Right lobe of liver (tissue), 6 donors: ENCODE results near the gene ATE1. TPM values are rescaled to one million over a fixed set of nuclear protein-coding genes. Genes with fewer than 3 reads are reported as not detected.

Source experiments
- ATAC-seq, 4 donors: fragments of 200-7000 bp; cut with Tn5 transposase; one replicate each; pipeline ENCODE4 v1.9.1; 2020; ENCODE audit warnings: mild to moderate bottlenecking in 4 of 4, moderate library complexity in 4 of 4
- DNase-seq, 3 donors: peaks; one replicate each; pipeline ENCODE4 v3.0.0-alpha.2; 2020
- H3K27ac ChIP-seq, 3 donors: fragments of 200-600 bp; one replicate each; pipeline ENCODE4 v1.8.0; 2022
- H3K27me3 ChIP-seq, 2 donors: fragments of 200-600 bp; one replicate each; pipeline ENCODE4 v1.8.0; 2022
- H3K36me3 ChIP-seq, 4 donors: fragments of 200-600 bp; sonication (generic) in 1 of 4; one replicate each; pipeline versions ENCODE4 v1.5.1 to v1.8.0; 2017 to 2022; ENCODE audit warnings: control low read depth in 1 of 4
- H3K4me1 ChIP-seq, 4 donors: fragments of 200-600 bp; sonication (generic) in 1 of 4; one replicate each; pipeline versions ENCODE4 v1.5.1 to v1.8.0; 2017 to 2022; ENCODE audit warnings: control low read depth in 1 of 4
- H3K4me3 ChIP-seq, 3 donors: fragments of 200-600 bp; one replicate each; pipeline ENCODE4 v1.8.0; 2022
- H3K9me3 ChIP-seq, 4 donors: fragments of 200-600 bp; sonication (generic) in 1 of 4; one replicate each; pipeline versions ENCODE4 v1.5.1 to v1.8.0; 2017 to 2022; ENCODE audit warnings: control low read depth in 1 of 4
- POLR2A ChIP-seq: fragments of 450-650 bp; IDR thresholded peaks from one replicate; pipeline ENCODE4 v1.6.1; 2017; ENCODE audit warnings: antibody characterized with exemption, mild to moderate bottlenecking
- WGBS: methylation state at CpG from one replicate; pipeline ENCODE4 v1.1.6; 2018; ENCODE audit warnings: low coverage, low lambda C conversion rate; ENCODE audit not compliant: insufficient coverage; ENCODE audit errors: missing lambda C conversion rate; 5-methylcytosine and 5-hydroxymethylcytosine counted together
- intact Hi-C, 2 donors: fragments of 100-400 bp; cut with DNase I; formaldehyde crosslinking; loops; one replicate each; pipeline versions ENCODE4 v1.11.2 to v1.14.1; 2022
- total RNA-seq, 6 experiments: library from RNA; depleted of rRNA in 2 of 6; stranded (reverse); fragments of >200 nt in 2 of 6; fragmentation: NEBNext Ultra II Directional in 3 of 6; extraction: Animal tissue kit (Norgen Biotek cat#: 25700) in 3 of 6; gene quantifications; one replicate each; pipeline versions ENCODE4 v1.1.0 to v1.2.4, GENCODE V29; 2016 to 2023
- TF ChIP-seq, protein P1 (sequence below), 4 donors: fragments of 200-600 bp in 3 of 4; fragments of 450-650 bp in 1 of 4; IDR thresholded peaks; one replicate each; pipeline versions ENCODE4 v1.5.1 to v1.8.0; 2016 to 2022; ENCODE audit warnings: antibody characterized with exemption in 4 of 4, mild to moderate bottlenecking in 2 of 4
- donor health status: DM: no; HTN: yes; CAD: no.
- donor health status: DM: no; HTN: no; CAD: no.
- donor health status: DM: no; HTN: no; CAD: no.
- donor health status: DM: no; HTN: yes; CAD: no.
- donor health status: DM: no; HTN: yes; CAD: no.

Gene ATE1
- total RNA-seq, 6 experiments from 2014 or later, result 17.7 to 21.6 (median 19.9) TPM

DNA sequence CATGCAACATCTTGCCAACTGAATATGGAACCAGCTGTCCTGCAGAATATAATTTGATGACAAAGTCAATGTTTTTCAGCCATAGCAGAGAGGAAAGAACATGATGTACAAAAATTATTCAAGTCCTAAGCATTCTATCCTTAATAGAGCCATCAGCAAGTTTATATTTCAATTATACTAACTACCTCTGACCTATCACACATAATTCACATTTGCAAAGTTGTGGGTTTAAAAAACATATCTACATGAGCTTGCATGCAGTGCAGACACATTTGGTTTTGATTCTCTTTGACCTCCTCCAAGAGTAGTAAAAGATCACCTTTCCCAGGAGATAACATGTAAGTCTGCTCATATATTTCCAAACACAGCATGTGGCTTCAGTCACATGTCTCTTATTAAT, 203.5 kb downstream of the ATE1 start:
- DNase-seq, result no peak
- H3K4me3 ChIP-seq, result no peak overlapping the region
- TF ChIP-seq POLR2A, result no peak
- TF ChIP-seq, protein P1, sequence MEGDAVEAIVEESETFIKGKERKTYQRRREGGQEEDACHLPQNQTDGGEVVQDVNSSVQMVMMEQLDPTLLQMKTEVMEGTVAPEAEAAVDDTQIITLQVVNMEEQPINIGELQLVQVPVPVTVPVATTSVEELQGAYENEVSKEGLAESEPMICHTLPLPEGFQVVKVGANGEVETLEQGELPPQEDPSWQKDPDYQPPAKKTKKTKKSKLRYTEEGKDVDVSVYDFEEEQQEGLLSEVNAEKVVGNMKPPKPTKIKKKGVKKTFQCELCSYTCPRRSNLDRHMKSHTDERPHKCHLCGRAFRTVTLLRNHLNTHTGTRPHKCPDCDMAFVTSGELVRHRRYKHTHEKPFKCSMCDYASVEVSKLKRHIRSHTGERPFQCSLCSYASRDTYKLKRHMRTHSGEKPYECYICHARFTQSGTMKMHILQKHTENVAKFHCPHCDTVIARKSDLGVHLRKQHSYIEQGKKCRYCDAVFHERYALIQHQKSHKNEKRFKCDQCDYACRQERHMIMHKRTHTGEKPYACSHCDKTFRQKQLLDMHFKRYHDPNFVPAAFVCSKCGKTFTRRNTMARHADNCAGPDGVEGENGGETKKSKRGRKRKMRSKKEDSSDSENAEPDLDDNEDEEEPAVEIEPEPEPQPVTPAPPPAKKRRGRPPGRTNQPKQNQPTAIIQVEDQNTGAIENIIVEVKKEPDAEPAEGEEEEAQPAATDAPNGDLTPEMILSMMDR (IDR thresholded peaks at IDR 0.05), result no peak
- H3K27ac ChIP-seq, result no peak overlapping the region
- H3K36me3 ChIP-seq, result no peaks in the 10 kb centered on the region
- no peaks in the 10 kb centered on the region for H3K9me3 ChIP-seq
- no peaks in the 10 kb centered on the region for H3K4me1 ChIP-seq
- intact Hi-C loops, result no loop called here
- ATAC-seq, result no peak
- H3K27me3 ChIP-seq, result no peaks in the 10 kb centered on the region

DNA sequence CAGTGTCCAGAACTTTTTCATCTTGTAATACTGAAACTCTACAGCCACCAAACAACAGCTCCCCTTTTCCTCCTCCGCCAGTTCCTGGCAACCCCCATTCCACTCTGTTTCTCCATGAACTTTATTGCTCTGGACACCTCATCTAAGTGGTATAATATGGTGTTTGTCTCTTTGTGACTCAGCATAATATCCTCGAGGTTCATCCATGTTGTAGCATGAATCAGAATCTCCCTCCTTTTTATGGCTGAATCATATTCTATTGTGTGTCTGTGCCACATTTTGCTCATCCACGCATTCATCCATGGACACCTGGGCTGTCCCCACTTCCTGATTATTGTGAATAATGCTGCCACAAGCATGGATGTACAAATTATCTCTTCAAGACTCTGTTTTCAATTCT, 205.2 kb downstream of the ATE1 start:
- Histone ChIP-seq H3K36me3 (no peaks in the 10 kb centered on the region), H3K27me3 (no peaks in the 10 kb centered on the region), H3K9me3 (no peaks in the 10 kb centered on the region), H3K27ac (no peak overlapping the region), H3K4me1 (no peaks in the 10 kb centered on the region), H3K4me3 (no peak overlapping the region)
- no peak for ATAC-seq
- DNase-seq, result no peak
- intact Hi-C loops, result no loop called here
- no peak for TF ChIP-seq POLR2A
- TF ChIP-seq, protein P1 (IDR thresholded peaks at IDR 0.05), result no peak
- 65% methylated on average over 3 of the region's 3 CpGs for WGBS

DNA sequence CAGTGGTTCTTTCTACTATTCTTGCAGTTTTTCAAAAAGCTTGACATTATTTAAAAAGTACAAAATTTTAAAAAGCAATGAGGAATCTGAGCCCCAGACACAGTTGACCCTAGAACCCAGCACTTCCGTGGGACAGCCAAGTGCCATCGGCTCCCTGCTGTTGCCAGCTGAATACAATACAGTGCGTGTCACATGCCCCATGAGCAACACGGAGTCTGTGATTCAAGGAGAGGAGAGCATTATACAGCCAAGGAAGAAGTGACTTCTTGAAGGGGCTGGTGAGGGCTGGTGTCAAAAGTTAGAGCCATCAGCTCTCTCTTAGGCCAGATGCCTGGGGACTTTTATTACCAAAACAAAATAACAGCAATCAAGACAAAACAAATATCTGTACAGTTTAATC, 206.6 kb downstream of the ATE1 start:
- no peak overlapping the region for H3K4me3 ChIP-seq
- TF ChIP-seq POLR2A, result no peak
- TF ChIP-seq, protein P1 (IDR thresholded peaks at IDR 0.05), result no peak
- H3K27me3 ChIP-seq, result no peaks in the 10 kb centered on the region
- intact Hi-C loops, result no loop called here
- DNase-seq (no peak), ATAC-seq (no peak)
- no peaks in the 10 kb centered on the region for H3K9me3 ChIP-seq
- H3K27ac ChIP-seq, result no peak overlapping the region
- 79% methylated on average over 4 of the region's 4 CpGs for WGBS
- no peaks in the 10 kb centered on the region for H3K36me3 ChIP-seq
- no peaks in the 10 kb centered on the region for H3K4me1 ChIP-seq

DNA sequence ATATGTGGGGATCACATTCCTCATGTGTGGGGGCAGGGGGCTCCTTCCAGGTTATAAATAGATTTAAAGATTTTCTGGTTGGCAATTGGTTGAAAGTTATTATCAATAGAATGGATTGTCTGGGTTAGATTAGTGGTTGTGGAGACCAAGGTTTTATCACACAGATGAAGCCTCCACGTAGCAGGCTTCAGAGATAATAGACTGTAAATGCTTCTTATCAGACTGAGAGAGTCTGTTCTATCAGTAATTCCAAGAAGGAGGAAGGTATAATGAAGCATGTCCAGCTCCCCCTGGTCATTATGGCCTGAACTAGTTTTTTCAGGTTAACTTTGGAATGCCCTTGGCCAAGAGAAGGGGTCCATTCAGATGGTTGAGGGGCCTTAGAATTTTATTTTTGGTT, 211.9 kb downstream of the ATE1 start:
- intact Hi-C loops, result no loop called here
- H3K27me3 ChIP-seq, result no peaks in the 10 kb centered on the region
- TF ChIP-seq, protein P1 (IDR thresholded peaks at IDR 0.05), result no peak
- TF ChIP-seq POLR2A, result no peak
- DNase-seq, result no peak
- H3K36me3 ChIP-seq, result no peaks in the 10 kb centered on the region
- no peak overlapping the region for H3K27ac ChIP-seq
- ATAC-seq, result no peak
- 36% methylated on average over 1 of the region's 1 CpG for WGBS
- no peak overlapping the region for H3K4me3 ChIP-seq
- H3K9me3 ChIP-seq, result no peaks in the 10 kb centered on the region
- no peaks in the 10 kb centered on the region for H3K4me1 ChIP-seq

DNA sequence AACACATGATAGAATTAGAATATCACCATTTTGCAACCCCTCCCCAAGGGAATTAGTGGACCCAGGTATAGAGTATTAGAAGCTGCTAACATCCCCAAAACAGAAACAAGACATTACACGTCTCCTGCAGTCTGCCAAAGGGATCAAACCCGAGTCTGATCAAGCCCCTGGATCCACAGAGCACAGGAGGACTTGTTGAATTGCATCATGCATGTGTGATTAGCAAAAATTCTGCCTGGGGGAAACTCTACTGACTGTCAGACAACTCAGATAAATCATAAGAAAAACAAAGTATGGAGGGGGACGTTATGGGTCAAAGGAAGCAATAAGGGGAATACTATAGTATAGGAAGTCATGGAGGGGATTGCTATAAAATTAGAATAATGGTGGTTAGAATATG, 212.8 kb downstream of the ATE1 start:
- WGBS, result 62% methylated on average over 3 of the region's 3 CpGs
- no peaks in the 10 kb centered on the region for H3K4me1 ChIP-seq
- TF ChIP-seq, protein P1 (IDR thresholded peaks at IDR 0.05), result no peak
- TF ChIP-seq POLR2A, result no peak
- no peak for DNase-seq
- ATAC-seq, result no peak
- no peak overlapping the region for H3K27ac ChIP-seq
- H3K27me3 ChIP-seq, result no peaks in the 10 kb centered on the region
- no peak overlapping the region for H3K4me3 ChIP-seq
- no peaks in the 10 kb centered on the region for H3K9me3 ChIP-seq
- intact Hi-C loops, result no loop called here
- H3K36me3 ChIP-seq, result no peaks in the 10 kb centered on the region
